IPS-20b (cell line): ENCODE measurements around the gene PTTG1.
"Not testable (repeated sequence)": the region's sequence is repeated elsewhere in the genome, so short reads cannot be mapped to it uniquely, and the experiment has no call there.

Source experiments
- H3K27ac ChIP-seq: one replicate; pipeline ENCODE4 v1.5.1; 2013; ENCODE audit warnings: low read length
- H3K27me3 ChIP-seq: 2 replicates; pipeline ENCODE4 v1.6.1; 2013; ENCODE audit warnings: mild to moderate bottlenecking, low read length, inconsistent platforms; ENCODE audit not compliant: insufficient read depth
- H3K36me3 ChIP-seq: 2 replicates; pipeline ENCODE4 v1.6.1; 2013; ENCODE audit warnings: low read depth, mild to moderate bottlenecking, inconsistent platforms, low read length, moderate library complexity; ENCODE audit not compliant: insufficient read depth
- H3K4me1 ChIP-seq: 2 replicates; pipeline ENCODE4 v1.6.1; 2013; ENCODE audit warnings: mild to moderate bottlenecking, control low read depth, inconsistent platforms, low read length, moderate library complexity; ENCODE audit not compliant: insufficient read depth
- H3K4me3 ChIP-seq: 2 replicates; pipeline ENCODE4 v1.5.1; 2013; ENCODE audit warnings: mild to moderate bottlenecking, low read length, inconsistent platforms
- H3K9ac ChIP-seq: 2 replicates; pipeline ENCODE4 v1.6.1; 2013; ENCODE audit warnings: low read depth, mild to moderate bottlenecking, inconsistent platforms, low read length, moderate library complexity
- H3K9me3 ChIP-seq: 2 replicates; pipeline ENCODE4 v1.6.1; 2013; ENCODE audit warnings: mild to moderate bottlenecking, low read depth, low read length, inconsistent platforms; ENCODE audit not compliant: insufficient read depth

PTTG1 gene

GRCh38 chr5:160432196-160432595 lies 10.5 kb downstream of the PTTG1 start:
- H3K36me3 ChIP-seq, result peaks cover 26% of the 10 kb centered on the region
- H3K4me3 ChIP-seq, result no peak overlapping the region
- H3K9ac ChIP-seq, result no peak overlapping the region
- no peaks in the 10 kb centered on the region for H3K27me3 ChIP-seq
- H3K4me1 ChIP-seq, result peaks cover 3% of the 10 kb centered on the region; the same call in 1 of the 2 replicates
- no peak overlapping the region for H3K27ac ChIP-seq
- no peaks in the 10 kb centered on the region for H3K9me3 ChIP-seq

- H3K27me3 ChIP-seq, result no peaks in the 10 kb centered on the region
- no peak overlapping the region for H3K4me3 ChIP-seq
- H3K27ac ChIP-seq, result no peak overlapping the region
- H3K36me3 ChIP-seq, result peaks cover 20% of the 10 kb centered on the region
- H3K9me3 ChIP-seq, result no peaks in the 10 kb centered on the region
- no peak overlapping the region for H3K9ac ChIP-seq
- peaks cover 3% of the 10 kb centered on the region; the same call in 1 of the 2 replicates for H3K4me1 ChIP-seq
Measured at GRCh38 chr5:160432787-160433186, 11.1 kb downstream of the PTTG1 start.

GRCh38 chr5:160434022-160434531 lies 12.4 kb downstream of the PTTG1 start:
- no peak overlapping the region for H3K4me3 ChIP-seq
- no peaks in the 10 kb centered on the region for H3K9me3 ChIP-seq
- H3K9ac ChIP-seq, result no peak overlapping the region
- H3K36me3 ChIP-seq, result peaks cover 7% of the 10 kb centered on the region
- no peak overlapping the region for H3K27ac ChIP-seq
- H3K4me1 ChIP-seq, result peaks cover 3% of the 10 kb centered on the region; the same call in 1 of the 2 replicates
- no peaks in the 10 kb centered on the region; the same call in 1 of the 2 replicates for H3K27me3 ChIP-seq

GRCh38 chr5:160435532-160435931 lies 13.9 kb downstream of the PTTG1 start:
- H3K9me3 ChIP-seq, result no peaks in the 10 kb centered on the region
- no peak overlapping the region for H3K4me3 ChIP-seq
- H3K9ac ChIP-seq, result no peak overlapping the region
- H3K27ac ChIP-seq, result no peak overlapping the region
- H3K36me3 ChIP-seq, result no peaks in the 10 kb centered on the region
- H3K4me1 ChIP-seq, result peaks cover 3% of the 10 kb centered on the region; the same call in 1 of the 2 replicates
- no peaks in the 10 kb centered on the region; the same call in 1 of the 2 replicates for H3K27me3 ChIP-seq

GRCh38 chr5:160436017-160436416 lies 14.4 kb downstream of the PTTG1 start:
- H3K27ac ChIP-seq, result no peak overlapping the region

GRCh38 chr5:160436661-160437060 lies 15.0 kb downstream of the PTTG1 start:
- H3K27ac ChIP-seq, H3K9ac ChIP-seq, H3K27me3 ChIP-seq, H3K4me3 ChIP-seq, H3K36me3 ChIP-seq, H3K9me3 ChIP-seq, H3K4me1 ChIP-seq: not testable (repeated sequence)

More at GRCh38 chr5:160436017-160436416, 14.4 kb downstream of the PTTG1 start:
- Histone ChIP-seq H3K4me1 (peaks cover 3% of the 10 kb centered on the region; the same call in 1 of the 2 replicates), H3K9me3 (no peaks in the 10 kb centered on the region), H3K9ac (no peak overlapping the region), H3K27me3 (no peaks in the 10 kb centered on the region; the same call in 1 of the 2 replicates), H3K4me3 (no peak overlapping the region), H3K36me3 (no peaks in the 10 kb centered on the region)

- Histone ChIP-seq H3K4me1 (peaks cover 3% of the 10 kb centered on the region; the same call in 1 of the 2 replicates), H3K27ac (no peak overlapping the region), H3K9ac (no peak overlapping the region), H3K27me3 (no peaks in the 10 kb centered on the region; the same call in 1 of the 2 replicates), H3K9me3 (no peaks in the 10 kb centered on the region), H3K4me3 (no peak overlapping the region), H3K36me3 (no peaks in the 10 kb centered on the region)
Measured at GRCh38 chr5:160437271-160437670, 15.6 kb downstream of the PTTG1 start.

- H3K9ac ChIP-seq, result 0 out of 2 replicates have a peak overlapping the region, but pooled peaks have one; percentile 18
- peak overlapping the region; percentile 64 for H3K4me3 ChIP-seq
- no peak overlapping the region for H3K27ac ChIP-seq
Measured at GRCh38 chr5:160438316-160439204, 16.9 kb downstream of the PTTG1 start.

GRCh38 chr5:160439205-160439600 lies 17.5 kb downstream of the PTTG1 start:
- H3K9me3 ChIP-seq, result no peaks in the 10 kb centered on the region
- no peaks in the 10 kb centered on the region for H3K4me1 ChIP-seq
- no peaks in the 10 kb centered on the region; the same call in 1 of the 2 replicates for H3K27me3 ChIP-seq
- H3K4me3 ChIP-seq, result peak overlapping the region; percentile 64
- no peaks in the 10 kb centered on the region for H3K36me3 ChIP-seq
- 0 out of 2 replicates have a peak overlapping the region, but pooled peaks have one; percentile 18 for H3K9ac ChIP-seq
- H3K27ac ChIP-seq, result no peak overlapping the region

More at GRCh38 chr5:160438316-160439204, 16.9 kb downstream of the PTTG1 start:
- Histone ChIP-seq H3K27me3 (no peaks in the 10 kb centered on the region; the same call in 1 of the 2 replicates), H3K36me3 (no peaks in the 10 kb centered on the region), H3K4me1 (peaks cover 3% of the 10 kb centered on the region; the same call in 1 of the 2 replicates), H3K9me3 (no peaks in the 10 kb centered on the region)

- Histone ChIP-seq H3K27ac (no peak overlapping the region), H3K9me3 (no peaks in the 10 kb centered on the region), H3K27me3 (no peaks in the 10 kb centered on the region; the same call in 1 of the 2 replicates), H3K4me3 (no peak overlapping the region), H3K36me3 (no peaks in the 10 kb centered on the region), H3K9ac (no peak overlapping the region), H3K4me1 (no peaks in the 10 kb centered on the region)
Measured at GRCh38 chr5:160441311-160441781, 19.7 kb downstream of the PTTG1 start.

GRCh38 chr5:160442824-160443431 lies 21.3 kb downstream of the PTTG1 start:
- H3K4me1 ChIP-seq, result no peaks in the 10 kb centered on the region
- no peaks in the 10 kb centered on the region; the same call in 1 of the 2 replicates for H3K27me3 ChIP-seq
- no peak overlapping the region for H3K9ac ChIP-seq
- no peaks in the 10 kb centered on the region for H3K9me3 ChIP-seq
- H3K36me3 ChIP-seq, result no peaks in the 10 kb centered on the region
- no peak overlapping the region for H3K4me3 ChIP-seq
- H3K27ac ChIP-seq, result no peak overlapping the region
